Breast epithelium (tissue), 3 donors: ENCODE data around the gene PCDHB12.
"Not testable (repeated sequence)": the region's sequence is repeated elsewhere in the genome, so short reads cannot be mapped to it uniquely, and the experiment has no call there.

Experiments used
- CTCF ChIP-seq, 3 donors: fragments of 450-650 bp; IDR thresholded peaks; one replicate each; pipeline ENCODE4 v1.5.1; 2016 to 2017; ENCODE audit warnings: antibody characterized with exemption in 3 of 3, mild to moderate bottlenecking in 3 of 3, moderate library complexity in 3 of 3
- POLR2A ChIP-seq: fragments of 450-650 bp; IDR thresholded peaks from one replicate; pipeline ENCODE4 v1.6.1; 2016; ENCODE audit warnings: antibody characterized with exemption, mild to moderate bottlenecking, moderate library complexity
- POLR2AphosphoS5 ChIP-seq, 3 donors: sonication (generic); formaldehyde crosslinking; IDR thresholded peaks; one replicate each; pipeline ENCODE4 v1.6.1; 2017; ENCODE audit warnings: antibody characterized with exemption in 3 of 3

DNA sequence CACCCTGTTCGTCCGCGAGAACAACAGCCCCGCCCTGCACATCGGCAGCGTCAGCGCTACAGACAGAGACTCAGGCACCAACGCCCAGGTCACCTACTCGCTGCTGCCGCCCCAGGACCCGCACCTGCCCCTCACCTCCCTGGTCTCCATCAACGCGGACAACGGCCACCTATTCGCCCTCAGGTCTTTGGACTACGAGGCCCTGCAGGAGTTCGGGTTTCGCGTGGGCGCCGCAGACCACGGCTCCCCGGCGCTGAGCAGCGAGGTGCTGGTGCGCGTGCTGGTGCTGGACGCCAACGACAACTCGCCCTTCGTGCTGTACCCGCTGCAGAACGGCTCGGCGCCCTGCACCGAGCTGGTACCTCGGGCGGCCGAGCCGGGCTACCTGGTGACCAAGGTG lies 27.4 kb downstream of the PCDHB12 start:
- not testable (repeated sequence) for TF ChIP-seq POLR2AphosphoS5 (IDR thresholded peaks at IDR 0.05); CTCF (IDR thresholded peaks at IDR 0.05); POLR2A
